K562 (cell line): ENCODE results near the gene SLC31A2. TPM values are rescaled to one million over a fixed set of nuclear protein-coding genes. Genes with fewer than 3 reads are reported as not detected.

Experiments
- ATAC-seq: fragments of 200-7000 bp; cut with Tn5 transposase; 3 replicates; pipeline ENCODE4 v1.9.1; 2020; ENCODE audit warnings: moderate library complexity
- BruUV-seq: library from RNA; stranded (reverse); fragments of 400-500 nt; replicated peaks from 2 replicates; lab custom pipeline; 2021; lab: Mats Ljungman, UMichigan
- CTCF ChIA-PET: fragments of 300-600 bp; formaldehyde crosslinking; extraction: SDS; loops from one replicate; lab custom pipeline; 2021; ENCODE audit warnings: low intra/inter-chr PET ratio; lab: Yijun Ruan, JAX
- POLR2A ChIA-PET: fragments of 300-600, 350-650 bp; sonication (Branson Sonifier 250); formaldehyde crosslinking; extraction: SDS; loops from one replicate; lab custom pipeline; 2021; ENCODE audit warnings: antibody characterized with exemption, inconsistent platforms; lab: Yijun Ruan, JAX
- DNase-seq, 4 experiments: peaks; one replicate each; pipeline versions ENCODE4 v3.0.0 to v3.0.0-alpha.2; 2011 to 2018; ENCODE audit warnings: low spot score in 3 of 4, mixed read lengths in 3 of 4; ENCODE audit errors: extremely low read depth in 1 of 4
- FAIRE-seq: peaks from 2 replicates; lab custom pipeline; 2011; peaks lifted over from hg19 to GRCh38; lab: Jason Lieb, UNC
- H2AFZ ChIP-seq: 2 replicates; pipeline ENCODE4 v1.6.0; 2011; ENCODE audit warnings: low read depth, low read length, control low read depth, inconsistent platforms
- H3K27ac ChIP-seq: fragments of 200-600 bp; 3 replicates; pipeline ENCODE4 v1.8.0; 2011; ENCODE audit warnings: low read depth, mild to moderate bottlenecking, control low read depth, inconsistent platforms, low read length, moderate library complexity, mixed read lengths; ENCODE audit errors: extremely low read depth
- H3K27me3 ChIP-seq, 2 experiments: fragments of 300-600 bp in 1 of 2; 2 replicates in 1 of 2; 3 replicates in 1 of 2; pipeline versions ENCODE4 v1.6.0 to v1.8.0; 2011; ENCODE audit warnings: inconsistent platforms in 2 of 2, low read length in 2 of 2, mild to moderate bottlenecking in 1 of 2, mixed read lengths in 1 of 2, moderate library complexity in 1 of 2; ENCODE audit not compliant: control insufficient read depth in 2 of 2, insufficient read depth in 2 of 2
- H3K36me3 ChIP-seq: fragments of 300-600 bp; 3 replicates; pipeline ENCODE4 v1.8.0; 2011; ENCODE audit warnings: mild to moderate bottlenecking, low read length, inconsistent platforms; ENCODE audit not compliant: control insufficient read depth, insufficient read depth
- H3K4me1 ChIP-seq, 2 experiments: fragments of 200-600 bp in 1 of 2; replicated peaks in 1 of 2; 2 replicates in 1 of 2; 3 replicates in 1 of 2; pipeline versions ENCODE4 v1.5.1 to v1.8.0; 2011; ENCODE audit warnings: inconsistent platforms in 2 of 2, low read length in 2 of 2, mild to moderate bottlenecking in 1 of 2, mixed read lengths in 1 of 2, moderate library complexity in 1 of 2; ENCODE audit not compliant: control insufficient read depth in 2 of 2, insufficient read depth in 2 of 2
- H3K4me2 ChIP-seq: 2 replicates; pipeline ENCODE4 v1.6.1; 2011; ENCODE audit warnings: low read length, control low read depth, inconsistent platforms, mixed read lengths; ENCODE audit not compliant: insufficient read depth
- H3K4me3 ChIP-seq: fragments of 200-600 bp; sonication (generic), shearing (Covaris generic); 2 replicates; pipeline ENCODE4 v1.5.1; 2016; ENCODE audit warnings: control low read depth, inconsistent platforms
- H3K79me2 ChIP-seq: fragments of 200-600 bp; 3 replicates; pipeline ENCODE4 v1.8.0; 2011; ENCODE audit warnings: low read length, inconsistent platforms; ENCODE audit not compliant: control insufficient read depth, insufficient read depth
- H3K9ac ChIP-seq, 2 experiments: 2 replicates each; pipeline versions ENCODE4 v1.6.0 to v1.6.1; 2011; ENCODE audit warnings: low read depth in 2 of 2, low read length in 2 of 2, control low read depth in 1 of 2, inconsistent platforms in 1 of 2, mild to moderate bottlenecking in 1 of 2, mixed read lengths in 1 of 2; ENCODE audit not compliant: insufficient read depth in 1 of 2
- H3K9me1 ChIP-seq: one replicate; pipeline ENCODE4 v1.6.0; 2011; ENCODE audit warnings: inconsistent platforms, mild to moderate bottlenecking, low read length, moderate library complexity; ENCODE audit not compliant: control insufficient read depth, insufficient read depth
- H3K9me3 ChIP-seq: replicated peaks from 2 replicates; pipeline ENCODE4 v1.5.1; 2011; ENCODE audit warnings: low read depth, low read length, inconsistent platforms; ENCODE audit not compliant: control insufficient read depth, insufficient read depth
- H4K20me1 ChIP-seq: replicated peaks from 2 replicates; pipeline ENCODE4 v1.6.1; 2011; ENCODE audit warnings: low read length, inconsistent platforms, mixed read lengths; ENCODE audit not compliant: control insufficient read depth, insufficient read depth
- ARNT ChIP-seq, 2 experiments: fragments of 450-650 bp; IDR thresholded peaks; 2 replicates each; pipeline ENCODE4 v1.6.1; 2016; ENCODE audit warnings: mild to moderate bottlenecking in 1 of 2
- C11orf30 ChIP-seq: fragments of 450-650 bp; IDR thresholded peaks from 2 replicates; pipeline ENCODE4 v1.6.1; 2016; ENCODE audit warnings: low read depth, mild to moderate bottlenecking
- HIVEP1 ChIP-seq: fragments of 250-450 bp; sonication (Bioruptor Pico); IDR thresholded peaks from 2 replicates; pipeline ENCODE4 v1.4.0; 2020; ENCODE audit warnings: mild to moderate bottlenecking
- KLF13 ChIP-seq: fragments of 450-650 bp; IDR thresholded peaks from 2 replicates; pipeline ENCODE4 v1.6.1; 2016; ENCODE audit warnings: missing genetic modification characterization, low read depth, mild to moderate bottlenecking, missing compliant biosample characterization, moderate library complexity, borderline replicate concordance
- NCOR1 ChIP-seq: fragments of 450-650 bp; IDR thresholded peaks from 2 replicates; pipeline ENCODE4 v1.6.1; 2016; ENCODE audit warnings: mild to moderate bottlenecking, moderate library complexity
- TCF7 ChIP-seq: sonication (generic); IDR thresholded peaks from 2 replicates; pipeline ENCODE4 v1.6.1; 2016; ENCODE audit warnings: antibody characterized with exemption, borderline replicate concordance
- WGBS: fragments of 100-300 bp; shearing (Covaris generic); methylation state at CpG from one replicate; pipeline ENCODE4 v1.1.6; 2016; ENCODE audit warnings: low coverage, mixed read lengths; ENCODE audit not compliant: insufficient coverage; ENCODE audit errors: missing lambda C conversion rate; 5-methylcytosine and 5-hydroxymethylcytosine counted together
- in situ Hi-C: fragments of 300-500 bp; cut with MboI; formaldehyde crosslinking; loops from 4 replicates; pipeline ENCODE4 v1.15.0; 2018; ENCODE audit warnings: inconsistent platforms, mixed read lengths
- intact Hi-C: fragments of 100-400 bp; cut with micrococcal nuclease; formaldehyde crosslinking; loops from 2 replicates; pipeline ENCODE4 v1.14.2; 2022
- polyA plus RNA-seq, 8 experiments: library from polyadenylated mRNA; depleted of rRNA in 4 of 8; stranded (reverse) in 5 of 8; unstranded in 3 of 8; fragments of >200 nt; fragmentation: Nextera tagmentation in 2 of 8; fragmentation: Illumina TruSeq in 1 of 8; extraction: Ambion mirVana in 2 of 8; extraction: Trizol in 1 of 8; gene quantifications; 2 replicates each; pipeline versions ENCODE4 v1.2.1 to v1.2.3, GENCODE V29; 2011 to 2014; ENCODE audit warnings: inconsistent platforms in 1 of 8, missing spikeins in 1 of 8
- total RNA-seq, 7 experiments: library from RNA; depleted of rRNA in 6 of 7; stranded (reverse); fragments of >200 nt in 6 of 7; fragmentation: Illumina TruSeq in 2 of 7; extraction: Trizol in 2 of 7; gene quantifications; 2 replicates each; pipeline versions ENCODE4 v1.2.1 to v1.2.3, GENCODE V29; 2011 to 2021; ENCODE audit warnings: low replicate concordance in 1 of 7
- TF ChIP-seq, protein P1 (sequence below): sonication (generic); formaldehyde crosslinking; IDR thresholded peaks from 2 replicates; pipeline ENCODE4 v1.4.0; 2020; ENCODE audit warnings: mild to moderate bottlenecking, missing genetic modification reagents

SLC31A2 gene
- total and polyA plus RNA-seq, 9 of the 15 experiments (the other 6 are each of a cell fraction or from before 2014, with no cell fraction given): 1.5 to 4.3 (median 2.3) TPM

DNA sequence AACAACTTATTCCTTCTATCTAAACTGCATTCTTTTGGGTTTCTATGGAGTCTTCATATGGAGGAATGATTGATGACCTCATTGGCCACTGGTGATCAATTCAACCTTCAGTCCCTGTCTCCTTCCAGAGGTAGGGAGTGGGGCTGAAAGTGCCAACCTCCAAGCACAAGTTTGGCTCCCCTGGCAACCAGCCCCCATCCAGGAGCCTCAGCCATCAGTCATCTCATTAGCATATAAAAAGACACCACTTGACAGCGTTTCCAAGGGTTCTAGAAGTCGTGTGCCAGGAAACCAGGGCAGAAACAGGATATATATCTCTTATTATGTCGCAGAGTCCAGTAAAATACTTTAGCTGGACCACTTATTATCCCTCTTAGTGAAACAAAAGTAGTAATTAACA, 9.8 kb downstream of the SLC31A2 start:
- Histone ChIP-seq H2AFZ (no peak overlapping the region), H3K4me3 (no peak overlapping the region), H3K9ac (no peak overlapping the region), H3K9me3 (no peaks in the 10 kb centered on the region), H3K9me1 (no peaks in the 10 kb centered on the region), H3K4me1 (no peaks in the 10 kb centered on the region; a peak in 2 of 5 replicates), H3K4me2 (no peak overlapping the region), H3K36me3 (peaks cover 50% of the 10 kb centered on the region), H4K20me1 (no peaks in the 10 kb centered on the region), H3K27me3 (no peaks in the 10 kb centered on the region), H3K79me2 (no peaks in the 10 kb centered on the region), H3K27ac (no peak overlapping the region)
- intact Hi-C loops (no loop called here), in situ Hi-C loops (no loop called here)
- 71% methylated on average over 3 of the region's 3 CpGs for WGBS
- FAIRE-seq (no peak), ATAC-seq (no peak), DNase-seq (no peak)
- CTCF ChIA-PET: no interaction called here
- BruUV-seq: no TSS peak
- TF ChIP-seq TCF7 (no peak), HIVEP1 (CRISPR knock-in tag) (no peak), ARNT (IDR thresholded peaks at IDR 0.05) (no peak), KLF13 (tag) (no peak), C11orf30 (no peak), NCOR1 (no peak)
- TF ChIP-seq, protein P1, sequence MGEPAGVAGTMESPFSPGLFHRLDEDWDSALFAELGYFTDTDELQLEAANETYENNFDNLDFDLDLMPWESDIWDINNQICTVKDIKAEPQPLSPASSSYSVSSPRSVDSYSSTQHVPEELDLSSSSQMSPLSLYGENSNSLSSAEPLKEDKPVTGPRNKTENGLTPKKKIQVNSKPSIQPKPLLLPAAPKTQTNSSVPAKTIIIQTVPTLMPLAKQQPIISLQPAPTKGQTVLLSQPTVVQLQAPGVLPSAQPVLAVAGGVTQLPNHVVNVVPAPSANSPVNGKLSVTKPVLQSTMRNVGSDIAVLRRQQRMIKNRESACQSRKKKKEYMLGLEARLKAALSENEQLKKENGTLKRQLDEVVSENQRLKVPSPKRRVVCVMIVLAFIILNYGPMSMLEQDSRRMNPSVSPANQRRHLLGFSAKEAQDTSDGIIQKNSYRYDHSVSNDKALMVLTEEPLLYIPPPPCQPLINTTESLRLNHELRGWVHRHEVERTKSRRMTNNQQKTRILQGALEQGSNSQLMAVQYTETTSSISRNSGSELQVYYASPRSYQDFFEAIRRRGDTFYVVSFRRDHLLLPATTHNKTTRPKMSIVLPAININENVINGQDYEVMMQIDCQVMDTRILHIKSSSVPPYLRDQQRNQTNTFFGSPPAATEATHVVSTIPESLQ (CRISPR knock-in tag): no peak
- POLR2A ChIA-PET: interaction anchor here (1.0 kb wide), 1 partner anchor 22 kb away, joined by 3 read pairs; no protein-coding TSS in a partner anchor
